GM21786 (cell line): ENCODE measurements around the gene THAP6.

Experiments
- ATAC-seq: cut with Tn5 transposase; IDR thresholded peaks from one replicate; pipeline ENCODE4 v1.9.1; 2021; ENCODE audit not compliant: unreplicated experiment

The THAP6 gene

DNA sequence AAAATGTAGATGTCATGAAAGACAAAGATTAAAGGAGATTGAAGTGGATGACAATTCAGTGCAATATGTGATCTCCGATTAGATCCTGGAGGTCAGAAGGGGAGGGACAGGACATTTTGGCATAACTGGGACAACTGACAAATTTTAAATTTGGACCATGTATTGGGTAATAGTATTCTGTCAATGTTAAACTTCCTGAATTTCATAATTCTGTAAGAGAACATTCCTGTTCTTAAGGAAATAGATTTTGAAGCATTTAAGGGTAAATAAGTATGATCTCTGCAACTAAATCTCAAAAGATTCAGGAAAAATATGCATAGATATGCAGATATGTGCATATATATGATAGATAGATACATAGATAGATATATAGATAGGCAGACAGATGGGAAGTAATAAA is 52.6 kb downstream of the THAP6 start:
- ATAC-seq: no peak

DNA sequence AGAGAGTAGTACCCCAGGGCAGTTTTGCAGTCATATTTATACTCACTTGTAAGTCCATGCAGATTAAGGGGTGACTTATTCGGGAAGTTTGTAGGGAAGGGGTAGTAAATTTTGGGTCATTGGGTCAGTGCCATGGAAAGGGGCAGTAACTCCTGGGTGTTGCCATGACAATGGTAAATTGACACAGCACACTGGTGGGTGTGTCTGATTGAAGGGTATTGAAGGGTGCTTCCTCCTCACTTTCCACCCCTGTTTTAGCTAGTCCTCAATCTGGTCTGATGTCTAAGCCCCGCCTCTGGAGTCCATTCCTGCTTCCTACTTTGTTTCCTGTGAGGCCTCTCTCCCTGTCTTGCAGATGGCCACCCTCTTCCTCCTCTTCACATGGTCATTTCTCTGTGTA is 53.5 kb downstream of the THAP6 start:
- no peak for ATAC-seq
